IPS-11a (cell line): ENCODE measurements around the gene CD79B.

Experiments
- H3K4me3 ChIP-seq: one replicate; pipeline ENCODE4 v1.5.1; 2013; ENCODE audit warnings: low read depth, low read length, control low read depth

Gene CD79B

DNA sequence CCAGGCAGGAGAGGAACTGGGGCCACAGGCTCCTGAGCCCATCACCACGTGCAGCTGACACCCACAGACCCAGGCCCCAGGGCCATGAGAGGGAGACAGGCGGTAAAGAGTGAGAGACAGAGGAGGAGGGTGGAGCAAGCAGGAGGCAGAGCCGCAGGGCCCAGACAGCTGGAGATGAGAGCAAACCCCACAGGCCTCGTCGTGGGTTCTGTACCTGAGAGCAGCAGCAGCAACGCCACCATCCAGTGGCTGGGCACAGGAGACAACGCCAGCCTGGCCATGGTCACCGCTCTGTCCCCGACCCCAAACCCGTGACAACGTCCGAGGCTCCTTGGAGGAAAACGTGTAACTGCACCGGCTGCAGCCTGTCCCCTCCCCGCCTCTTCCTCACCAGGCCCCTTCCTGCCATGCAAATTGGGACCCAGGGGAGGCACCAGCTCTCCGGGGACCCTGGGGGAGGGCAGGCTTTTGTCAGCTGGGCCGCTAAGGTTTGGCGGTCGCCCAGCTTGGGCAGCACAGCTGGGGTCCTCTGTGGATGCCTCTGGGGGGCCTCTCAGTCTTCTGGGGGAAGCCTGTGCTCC, at the start of gene CD79B:
Gene CD79B (minus strand): TSS at position 351 of the 581 bp plus-strand sequence. CDS start 70 bp downstream, at position 281.
- H3K4me3 ChIP-seq = no peak within 1 kb of the TSS

GRCh38 chr17:63978272-63979200, 46.4 kb upstream of the CD79B start:
- H3K4me3 ChIP-seq = no peak overlapping the region

- no peak overlapping the region for H3K4me3 ChIP-seq
These were observed 44.6 kb upstream of the CD79B start for GRCh38 chr17:63976702-63977101.

GRCh38 chr17:63975541-63976092, 43.5 kb upstream of the CD79B start:
- no peak overlapping the region for H3K4me3 ChIP-seq

DNA sequence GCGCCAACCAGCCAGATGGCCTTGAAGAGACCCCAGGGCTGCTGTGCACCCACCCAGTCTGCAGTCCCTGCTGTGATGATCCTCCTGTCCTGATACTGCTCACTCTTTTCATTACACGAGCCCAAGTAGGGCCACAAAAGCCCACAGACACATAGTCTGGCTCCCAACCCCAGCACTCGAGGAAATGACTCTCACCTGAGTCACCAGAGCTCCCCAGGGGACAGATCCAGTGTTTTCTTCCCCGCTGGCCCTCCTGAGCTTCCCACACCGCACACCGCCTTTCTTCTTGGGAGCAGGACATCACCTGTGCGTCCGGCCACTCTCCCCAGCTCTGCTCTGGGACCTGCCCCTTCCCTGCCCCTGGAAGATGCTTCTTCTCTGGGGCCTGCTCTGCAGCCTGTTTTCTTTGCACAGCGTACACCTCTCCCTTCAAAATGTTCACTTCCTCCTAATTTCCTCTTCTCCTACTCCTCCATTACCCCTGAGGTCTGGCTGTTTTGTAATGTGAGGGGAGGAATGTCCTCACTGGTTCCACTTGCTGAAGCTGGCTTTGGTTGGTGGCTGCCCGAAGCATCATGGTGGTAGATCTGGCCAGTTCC, 42.6 kb upstream of the CD79B start:
- no peak overlapping the region for H3K4me3 ChIP-seq

GRCh38 chr17:63973930-63974593, 41.9 kb upstream of the CD79B start:
- H3K4me3 ChIP-seq = no peak overlapping the region

DNA sequence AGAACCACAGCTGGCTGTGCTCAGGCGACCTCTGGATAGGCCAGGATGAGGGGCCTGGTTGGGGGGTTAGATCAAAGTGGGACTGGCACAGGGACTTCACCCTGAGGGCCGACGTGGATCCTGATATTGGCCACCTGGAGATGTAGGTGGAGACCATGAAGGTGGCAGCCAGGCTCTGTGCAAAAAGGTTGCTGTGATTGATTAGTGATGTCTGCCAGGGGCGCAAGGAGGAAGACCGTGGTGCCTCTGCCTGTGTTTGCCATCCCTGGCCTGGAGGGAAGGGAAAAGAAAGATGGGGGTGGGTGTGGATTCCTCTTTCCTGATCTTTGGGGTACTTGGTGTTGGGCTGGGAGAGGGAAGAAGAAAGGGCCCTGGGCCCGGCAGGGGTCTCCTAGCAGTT, 41.1 kb upstream of the CD79B start:
- H3K4me3 ChIP-seq = no peak overlapping the region

GRCh38 chr17:63972796-63973195, 40.7 kb upstream of the CD79B start, which contains the start of gene SCN4A:
TSS of gene SCN4A (minus strand) at chr17:63972918. CDS start at chr17:63972841, 77 bp downstream.
- no peak within 1 kb of the TSS for H3K4me3 ChIP-seq

DNA sequence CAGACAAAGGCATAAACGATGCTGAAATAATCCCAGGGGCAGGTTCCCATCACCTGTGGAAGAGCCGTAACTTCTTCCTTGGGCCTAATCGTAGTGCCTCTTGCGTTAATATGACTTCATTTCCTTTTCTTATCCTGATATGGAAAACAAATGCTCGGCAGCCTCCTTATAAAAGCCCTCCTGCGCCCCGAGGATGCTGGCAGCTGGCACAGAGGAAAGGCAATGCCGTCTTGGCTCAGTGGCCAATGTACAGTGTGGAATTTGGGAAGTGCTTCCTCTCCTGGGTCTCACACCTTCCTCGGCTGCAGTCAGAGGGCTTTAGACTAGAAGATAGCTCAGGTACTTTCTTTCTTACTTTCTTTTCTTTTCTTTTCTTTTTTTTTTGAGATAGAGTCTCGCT, 37.1 kb upstream of the CD79B start:
- no peak overlapping the region for H3K4me3 ChIP-seq

DNA sequence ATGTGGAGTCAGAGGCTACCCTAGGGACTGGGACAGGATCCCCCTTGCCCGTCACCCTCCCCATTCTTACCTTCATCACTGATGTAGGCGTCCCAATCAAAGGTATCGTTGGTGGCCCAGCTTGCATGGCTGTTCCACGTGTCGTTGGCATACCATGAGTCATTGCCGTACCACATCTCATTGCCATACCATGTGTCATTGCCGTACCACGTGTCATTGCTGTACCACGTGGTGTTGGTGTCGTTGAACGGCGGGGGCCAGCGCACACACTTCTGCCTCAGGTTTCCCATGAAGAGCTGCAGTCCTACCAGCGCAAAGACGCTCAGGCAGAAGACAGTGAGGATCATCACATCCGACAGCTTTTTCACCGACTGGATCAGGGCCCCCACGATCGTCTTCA, 35.8 kb upstream of the CD79B start:
- H3K4me3 ChIP-seq = no peak overlapping the region

- no peak overlapping the region for H3K4me3 ChIP-seq
These were observed 34.6 kb upstream of the CD79B start for GRCh38 chr17:63966646-63967264.

- H3K4me3 ChIP-seq = no peak overlapping the region
These were observed 31.0 kb upstream of the CD79B start for GRCh38 chr17:63963123-63963522.

DNA sequence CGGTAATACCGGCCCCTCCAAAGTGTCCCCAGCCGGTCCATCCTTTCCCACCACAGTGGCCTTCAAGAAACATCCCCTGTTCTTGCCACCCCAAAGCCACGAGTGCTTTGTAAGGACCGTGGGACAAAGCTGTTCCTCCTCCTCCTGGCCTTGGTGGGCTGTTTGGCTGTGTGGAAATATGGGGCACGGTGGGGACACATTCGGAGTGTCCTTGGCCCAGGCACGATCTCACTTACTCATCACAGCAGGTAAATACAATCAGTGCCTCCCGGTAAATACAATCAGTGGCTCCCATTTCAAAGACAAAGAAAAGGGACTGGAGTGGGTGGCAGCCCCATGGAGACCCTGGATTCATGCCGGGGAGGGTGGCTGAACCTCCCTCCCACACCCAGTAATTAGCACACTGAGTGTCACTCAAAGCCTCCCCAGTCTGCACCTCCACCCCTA, 30.2 kb upstream of the CD79B start:
- H3K4me3 ChIP-seq = no peak overlapping the region

DNA sequence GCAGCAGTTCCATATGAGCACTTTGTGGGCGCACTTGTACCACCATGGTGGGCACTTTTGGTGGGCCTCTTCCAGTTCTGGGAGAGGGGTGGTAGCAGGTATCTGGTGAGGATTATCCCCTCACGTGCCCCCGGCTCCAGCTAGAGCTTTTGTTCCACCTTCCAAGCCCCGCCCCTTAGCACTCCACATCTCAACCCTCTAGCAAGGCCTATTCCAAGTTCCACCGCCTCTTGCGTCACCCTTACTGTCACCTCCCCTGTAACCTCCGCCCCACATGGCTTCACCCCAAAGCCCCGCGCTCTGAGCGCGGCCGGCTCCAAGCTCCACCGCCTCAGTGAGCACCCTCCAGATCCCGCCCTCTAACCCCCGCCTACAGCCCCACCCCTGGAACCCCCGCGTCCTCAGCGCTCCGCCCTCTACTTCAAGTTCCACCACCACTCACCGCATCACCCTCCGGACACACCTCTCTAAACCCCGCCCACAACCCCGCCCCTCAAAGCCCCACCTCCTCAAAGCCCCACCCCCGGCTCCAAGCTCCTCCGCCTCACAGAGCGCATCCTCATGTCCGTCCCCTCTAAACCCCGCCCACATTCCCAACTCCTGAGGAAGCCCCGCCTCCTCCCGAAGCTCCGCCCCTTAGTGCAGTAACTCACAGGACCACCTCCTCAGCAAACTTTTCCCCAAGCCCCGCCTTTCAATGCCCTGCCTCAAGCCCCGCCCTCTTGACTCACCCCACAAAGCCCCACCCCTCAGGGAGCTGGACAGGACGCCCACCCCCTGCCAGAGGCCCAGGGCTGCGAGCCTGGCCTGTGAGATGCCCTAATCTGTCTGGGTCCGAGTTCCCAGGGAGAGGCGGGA, 29.5 kb upstream of the CD79B start:
- peak overlapping the region; percentile 18 for H3K4me3 ChIP-seq

DNA sequence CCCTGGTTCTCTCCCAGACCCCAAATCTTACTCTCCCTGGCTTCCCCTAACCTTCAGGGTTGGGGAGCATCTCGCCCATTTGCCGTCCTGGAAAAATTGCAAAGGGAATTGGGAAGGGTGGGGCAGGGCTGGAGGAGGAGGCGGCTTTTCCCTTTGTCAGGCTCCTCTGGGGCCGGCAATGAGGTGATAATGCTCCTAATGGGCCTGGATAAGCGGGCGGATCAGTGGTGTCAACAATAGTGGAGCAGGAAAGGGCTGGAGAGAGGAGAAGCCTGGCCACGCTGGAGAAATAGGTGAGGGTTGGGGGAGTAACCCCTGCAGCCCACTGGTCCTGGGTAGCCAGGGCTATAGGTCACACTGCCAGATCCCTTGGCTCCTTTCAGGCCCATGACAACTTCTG, 28.3 kb upstream of the CD79B start:
- H3K4me3 ChIP-seq = peak overlapping the region; percentile 4

DNA sequence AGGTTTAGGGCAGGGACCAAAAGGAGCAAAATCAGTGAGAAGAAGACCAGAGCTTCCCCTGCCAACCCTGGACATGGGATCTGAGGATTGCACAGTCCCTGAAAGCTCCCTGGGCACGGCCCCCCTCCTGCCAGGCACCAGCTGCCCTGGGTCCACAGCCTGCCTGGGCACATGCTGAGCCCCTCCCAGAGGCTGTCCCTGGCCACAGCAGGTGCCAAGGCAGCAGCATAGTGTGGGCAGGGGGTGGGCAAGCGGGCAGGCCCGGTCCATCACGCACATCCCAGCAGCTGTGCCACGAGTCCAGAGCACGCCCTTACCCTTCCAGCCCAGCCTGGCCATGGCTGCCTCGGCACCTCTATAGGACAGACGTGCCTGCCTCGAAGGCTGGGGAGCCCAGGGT, 27.9 kb upstream of the CD79B start:
- no peak overlapping the region for H3K4me3 ChIP-seq

DNA sequence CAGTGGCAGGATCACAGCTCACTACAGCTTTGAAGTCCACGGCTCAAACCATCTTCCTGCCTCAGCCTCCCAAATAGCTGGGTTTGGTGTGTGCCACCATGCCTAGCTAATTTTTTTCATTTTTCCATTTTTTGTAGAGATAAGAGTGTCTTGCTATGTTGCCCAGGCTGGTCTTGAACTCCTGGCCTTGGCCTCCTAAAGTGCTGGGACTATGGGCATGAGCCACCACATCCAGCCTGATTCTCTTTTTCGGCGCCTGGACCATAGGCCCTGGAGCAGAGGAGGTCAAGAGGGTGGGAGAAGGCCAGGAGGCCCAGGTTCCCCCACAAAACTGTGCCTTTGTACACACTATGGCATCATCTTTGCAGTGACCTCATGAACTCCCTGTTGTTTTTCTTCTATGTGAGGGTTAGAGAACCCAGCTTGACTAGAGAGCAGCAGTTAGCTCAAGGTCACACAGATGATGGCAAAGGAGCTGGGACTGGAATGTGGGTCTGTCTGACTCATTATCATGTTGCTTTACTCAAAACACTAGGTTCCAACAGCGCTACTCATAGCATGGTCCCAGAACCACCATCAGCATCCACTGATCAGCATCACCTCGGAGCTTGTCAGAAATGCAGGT, 24.3 kb upstream of the CD79B start:
- no peak overlapping the region for H3K4me3 ChIP-seq

- no peak overlapping the region for H3K4me3 ChIP-seq
These were observed 23.7 kb upstream of the CD79B start for GRCh38 chr17:63955791-63956190.

- no peak overlapping the region for H3K4me3 ChIP-seq
These were observed 23.1 kb upstream of the CD79B start for GRCh38 chr17:63955232-63955631.
